Erythroblast (primary cell): ENCODE data around the gene MAGEC3.
"Not testable (repeated sequence)": the region's sequence is repeated elsewhere in the genome, so short reads cannot be mapped to it uniquely, and the experiment has no call there.

Experiments
- GATA1 ChIP-seq: IDR thresholded peaks from 2 replicates; pipeline ENCODE4 v1.6.1; 2011; ENCODE audit warnings: low read depth, mild to moderate bottlenecking, control low read depth, low read length, moderate library complexity
- POLR2A ChIP-seq: IDR thresholded peaks from 2 replicates; pipeline ENCODE4 v1.6.1; 2011; ENCODE audit warnings: mild to moderate bottlenecking, low read length

DNA sequence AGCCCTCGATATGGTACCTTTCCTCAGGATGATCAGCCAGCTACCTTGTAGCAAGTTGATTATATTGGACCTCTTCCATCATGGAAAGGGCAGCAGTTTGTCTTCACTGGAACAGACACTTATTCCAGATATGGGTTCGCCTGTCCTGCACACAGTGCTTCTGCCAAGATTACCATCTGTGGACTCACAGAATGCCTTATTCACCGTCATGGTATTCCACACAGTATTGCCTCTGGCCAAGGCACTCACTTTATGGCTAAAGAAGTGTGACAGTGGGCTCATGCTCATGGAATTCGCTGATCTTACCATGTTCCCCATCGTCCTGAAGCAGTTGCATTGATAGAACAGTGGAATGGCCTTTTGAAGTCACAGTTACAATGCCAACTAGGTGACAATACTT is 50.7 kb downstream of the MAGEC3 start:
- not testable (repeated sequence) for TF ChIP-seq POLR2A, GATA1
